SH-SY5Y (cell line): ENCODE measurements around the gene LATS2.

ENCODE experiments used
- GATA2 ChIP-seq: IDR thresholded peaks from 2 replicates; pipeline ENCODE4 v1.6.1; 2011; ENCODE audit warnings: mild to moderate bottlenecking, low read depth, low read length
- GATA3 ChIP-seq: IDR thresholded peaks from 2 replicates; pipeline ENCODE4 v1.6.1; 2011; ENCODE audit warnings: low read depth, mild to moderate bottlenecking, low read length, moderate library complexity

GRCh38 chr13:21025539-21025938, 35.8 kb downstream of the LATS2 start:
- TF ChIP-seq GATA3 = no peak
- no peak for TF ChIP-seq GATA2
